Upper lobe of right lung (tissue), 1 donor: Measurements from ENCODE around the gene PTPRN2. TPM values are rescaled to one million over a fixed set of nuclear protein-coding genes. Genes with fewer than 3 reads are reported as not detected.
A peak's percentile ranks its signal among the peaks of the same experiment; 100 is the strongest.

Source experiments
- ATAC-seq: fragments of 200-7000 bp; cut with Tn5 transposase; one replicate; pipeline ENCODE4 v1.9.1; 2020; ENCODE audit warnings: mild to moderate bottlenecking, moderate library complexity
- DNase-seq: peaks from one replicate; pipeline ENCODE4 v3.0.0-alpha.2; 2020
- H3K27ac ChIP-seq: fragments of 200-600 bp; one replicate; pipeline ENCODE4 v1.8.0; 2022
- H3K27me3 ChIP-seq: fragments of 200-600 bp; one replicate; pipeline ENCODE4 v1.8.0; 2022; ENCODE audit warnings: mild to moderate bottlenecking
- H3K36me3 ChIP-seq: fragments of 200-600 bp; one replicate; pipeline ENCODE4 v1.8.0; 2022
- H3K4me1 ChIP-seq: fragments of 200-600 bp; one replicate; pipeline ENCODE4 v1.8.0; 2022
- H3K4me3 ChIP-seq: fragments of 200-600 bp; one replicate; pipeline ENCODE4 v1.8.0; 2022; ENCODE audit warnings: mild to moderate bottlenecking
- H3K9me3 ChIP-seq: fragments of 200-600 bp; one replicate; pipeline ENCODE4 v1.8.0; 2022
- intact Hi-C: fragments of 100-400 bp; cut with DNase I; formaldehyde crosslinking; loops from one replicate; pipeline ENCODE4 v1.11.0; 2022
- total RNA-seq: library from RNA; stranded (reverse); fragmentation: NEBNext Ultra II Directional; extraction: Animal tissue kit (Norgen Biotek cat#: 25700); gene quantifications from one replicate; pipeline ENCODE4 v1.2.1, GENCODE V29; 2021
- TF ChIP-seq, protein P1 (sequence below): fragments of 200-600 bp; IDR thresholded peaks from one replicate; pipeline ENCODE4 v1.8.0; 2022; ENCODE audit warnings: antibody characterized with exemption
- donor health status: DM: no; HTN: yes; CAD: no; lungs with severe emphysema.

Gene PTPRN2
- total RNA-seq, 1 donor from 2014 or later, result 4.9 TPM

- ATAC-seq (no peak), DNase-seq (peak; percentile 57)
- intact Hi-C loops, result no loop called here
- H3K36me3 ChIP-seq, result no peaks in the 10 kb centered on the region
- H3K4me3 ChIP-seq, result no peak overlapping the region
- H3K27ac ChIP-seq, result no peak overlapping the region
- H3K27me3 ChIP-seq, result no peaks in the 10 kb centered on the region
- TF ChIP-seq, protein P1, sequence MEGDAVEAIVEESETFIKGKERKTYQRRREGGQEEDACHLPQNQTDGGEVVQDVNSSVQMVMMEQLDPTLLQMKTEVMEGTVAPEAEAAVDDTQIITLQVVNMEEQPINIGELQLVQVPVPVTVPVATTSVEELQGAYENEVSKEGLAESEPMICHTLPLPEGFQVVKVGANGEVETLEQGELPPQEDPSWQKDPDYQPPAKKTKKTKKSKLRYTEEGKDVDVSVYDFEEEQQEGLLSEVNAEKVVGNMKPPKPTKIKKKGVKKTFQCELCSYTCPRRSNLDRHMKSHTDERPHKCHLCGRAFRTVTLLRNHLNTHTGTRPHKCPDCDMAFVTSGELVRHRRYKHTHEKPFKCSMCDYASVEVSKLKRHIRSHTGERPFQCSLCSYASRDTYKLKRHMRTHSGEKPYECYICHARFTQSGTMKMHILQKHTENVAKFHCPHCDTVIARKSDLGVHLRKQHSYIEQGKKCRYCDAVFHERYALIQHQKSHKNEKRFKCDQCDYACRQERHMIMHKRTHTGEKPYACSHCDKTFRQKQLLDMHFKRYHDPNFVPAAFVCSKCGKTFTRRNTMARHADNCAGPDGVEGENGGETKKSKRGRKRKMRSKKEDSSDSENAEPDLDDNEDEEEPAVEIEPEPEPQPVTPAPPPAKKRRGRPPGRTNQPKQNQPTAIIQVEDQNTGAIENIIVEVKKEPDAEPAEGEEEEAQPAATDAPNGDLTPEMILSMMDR, result no peak
- no peaks in the 10 kb centered on the region for H3K9me3 ChIP-seq
- H3K4me1 ChIP-seq, result no peaks in the 10 kb centered on the region
Measured at GRCh38 chr7:157801971-157802675, 785.5 kb downstream of the PTPRN2 start.

DNA sequence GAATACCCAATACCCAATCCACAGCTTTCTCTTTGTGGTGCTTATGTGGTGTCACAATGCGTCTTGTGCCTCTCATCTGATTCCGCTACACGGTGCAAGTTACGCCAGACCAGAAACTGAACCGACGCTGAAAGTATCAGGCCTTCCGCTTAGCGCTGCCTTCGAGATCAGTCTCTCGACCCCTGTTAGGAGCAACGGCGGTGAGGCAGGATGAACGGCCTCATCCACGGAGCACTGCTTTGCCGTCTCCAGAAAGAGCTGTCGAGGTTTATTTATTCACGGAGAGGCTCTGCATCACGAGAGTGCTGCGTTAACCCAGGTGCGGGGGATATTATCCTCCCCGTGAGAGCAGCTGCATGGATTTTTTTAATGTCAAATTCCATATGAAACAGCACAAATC, 786.5 kb downstream of the PTPRN2 start:
- TF ChIP-seq, protein P1, result no peak
- Histone ChIP-seq H3K36me3 (no peaks in the 10 kb centered on the region), H3K4me1 (no peaks in the 10 kb centered on the region), H3K27ac (no peak overlapping the region), H3K9me3 (no peaks in the 10 kb centered on the region), H3K4me3 (no peak overlapping the region), H3K27me3 (no peaks in the 10 kb centered on the region)
- intact Hi-C loops, result no loop called here
- DNase-seq, result peak; percentile 29
- no peak for ATAC-seq

DNA sequence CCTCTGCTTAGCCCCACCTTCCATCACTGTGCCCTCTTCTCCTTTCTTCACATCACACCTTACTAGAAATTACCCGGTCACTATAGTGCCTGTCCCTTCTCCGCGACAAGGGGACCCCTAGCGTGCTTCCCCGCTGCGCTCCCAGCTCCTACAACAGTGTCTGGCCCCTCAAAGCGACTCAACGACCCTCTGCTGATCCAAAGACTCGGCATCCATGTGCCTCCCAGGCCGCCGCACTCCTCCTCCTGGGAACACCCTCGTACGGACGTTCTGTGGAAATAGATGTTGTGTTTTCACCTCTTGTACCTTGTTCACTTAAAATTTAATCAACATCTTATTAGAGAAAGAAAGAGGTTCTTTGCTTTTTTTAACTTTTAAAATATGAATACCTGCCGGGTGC, 787.3 kb downstream of the PTPRN2 start:
- H3K4me1 ChIP-seq, result no peaks in the 10 kb centered on the region
- peak; percentile 46 for DNase-seq
- H3K9me3 ChIP-seq, result no peaks in the 10 kb centered on the region
- no peak overlapping the region for H3K27ac ChIP-seq
- H3K27me3 ChIP-seq, result no peaks in the 10 kb centered on the region
- H3K4me3 ChIP-seq, result no peak overlapping the region
- ATAC-seq, result no peak
- H3K36me3 ChIP-seq, result no peaks in the 10 kb centered on the region
- intact Hi-C loops, result no loop called here
- TF ChIP-seq, protein P1, result no peak

DNA sequence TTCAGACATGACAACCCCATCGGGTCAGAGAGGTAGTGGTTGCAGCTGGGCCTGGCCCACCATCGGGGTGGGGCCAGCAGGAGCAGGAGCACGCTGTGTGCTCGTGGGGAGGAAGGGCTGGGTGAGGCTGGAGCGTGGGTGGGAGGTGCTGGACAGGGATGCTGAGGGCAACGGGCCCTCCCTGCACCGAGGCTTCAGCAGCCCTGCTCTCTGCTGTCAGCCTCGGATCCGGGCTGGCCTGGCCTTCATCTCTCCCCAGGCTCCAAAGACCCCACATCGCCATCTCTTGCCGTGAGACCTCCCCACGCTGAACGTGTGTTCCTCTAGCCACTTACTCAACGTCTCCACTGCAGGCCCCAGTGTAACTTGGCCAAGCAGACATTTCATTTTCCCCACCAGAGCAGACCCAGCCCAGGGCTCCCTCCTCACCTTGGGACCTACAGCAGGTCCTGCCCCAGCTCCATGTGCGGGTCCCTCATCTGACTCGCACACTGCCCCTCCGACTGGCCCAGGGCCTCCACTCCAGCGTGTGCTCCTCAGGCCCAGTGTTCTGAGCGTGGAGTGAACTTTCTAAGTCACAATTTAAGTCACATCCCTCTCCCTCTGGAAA, 788.4 kb downstream of the PTPRN2 start:
- Histone ChIP-seq H3K4me1 (no peaks in the 10 kb centered on the region), H3K27me3 (no peaks in the 10 kb centered on the region), H3K36me3 (no peaks in the 10 kb centered on the region), H3K9me3 (no peaks in the 10 kb centered on the region), H3K4me3 (no peak overlapping the region), H3K27ac (no peak overlapping the region)
- TF ChIP-seq, protein P1, result no peak
- peak; percentile 44 for DNase-seq
- peak; percentile 23 for ATAC-seq
- intact Hi-C loops, result no loop called here

GRCh38 chr7:157797361-157797760, 790.3 kb downstream of the PTPRN2 start:
- no peak overlapping the region for H3K4me3 ChIP-seq
- no peaks in the 10 kb centered on the region for H3K27me3 ChIP-seq
- intact Hi-C loops, result no loop called here
- DNase-seq (no peak), ATAC-seq (no peak)
- H3K9me3 ChIP-seq, result no peaks in the 10 kb centered on the region
- TF ChIP-seq, protein P1, result no peak
- H3K36me3 ChIP-seq, result no peaks in the 10 kb centered on the region
- no peaks in the 10 kb centered on the region for H3K4me1 ChIP-seq
- H3K27ac ChIP-seq, result no peak overlapping the region
